IPS-NIHi7 (cell line): ENCODE data around the gene SSH2.

Source experiments
- DNase-seq: peaks from one replicate; pipeline ENCODE4 v3.0.0; 2012; ENCODE audit warnings: mixed read lengths; ENCODE audit errors: extremely low spot score

SSH2 gene

DNA sequence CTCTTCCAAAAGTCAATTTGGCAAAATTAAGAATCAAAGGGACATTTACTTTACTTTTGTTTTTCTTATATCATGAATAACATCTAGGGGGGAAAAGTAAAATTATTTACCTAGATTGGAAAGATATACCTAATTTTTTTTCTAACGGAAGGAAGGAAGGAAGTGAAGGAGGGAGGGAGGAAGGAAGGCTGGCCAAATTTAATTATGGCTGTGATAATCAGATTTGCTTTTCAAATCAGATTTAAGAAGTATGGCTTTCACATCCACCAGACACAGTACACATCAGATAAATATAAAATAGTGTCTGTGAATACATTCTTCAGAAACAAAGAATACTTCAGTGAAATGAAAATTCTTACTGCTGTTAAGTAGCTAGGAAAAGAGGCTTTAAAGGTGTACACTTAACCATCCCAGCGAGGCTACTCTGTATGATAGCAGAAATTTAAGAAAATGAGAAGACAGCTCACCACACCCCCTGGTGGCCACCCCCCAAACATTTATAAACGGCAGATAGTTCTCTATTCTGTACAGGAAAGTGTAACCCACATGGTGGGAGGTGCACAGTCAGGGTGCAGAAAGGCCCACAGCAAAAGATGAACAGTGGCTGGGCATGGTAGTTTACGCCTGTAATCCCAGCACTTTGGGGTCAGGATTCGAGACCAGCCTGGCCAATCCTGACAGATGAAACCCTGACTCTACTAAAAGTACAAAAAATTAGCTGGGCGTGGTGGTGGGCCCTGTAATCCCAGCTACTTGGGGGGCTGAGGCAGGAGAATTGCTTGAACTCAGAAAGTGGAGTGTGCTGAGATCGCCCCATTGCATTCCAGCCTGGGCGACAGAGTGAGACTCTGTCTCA lies 150.8 kb downstream of the SSH2 start:
- peak; percentile 64 for DNase-seq

DNA sequence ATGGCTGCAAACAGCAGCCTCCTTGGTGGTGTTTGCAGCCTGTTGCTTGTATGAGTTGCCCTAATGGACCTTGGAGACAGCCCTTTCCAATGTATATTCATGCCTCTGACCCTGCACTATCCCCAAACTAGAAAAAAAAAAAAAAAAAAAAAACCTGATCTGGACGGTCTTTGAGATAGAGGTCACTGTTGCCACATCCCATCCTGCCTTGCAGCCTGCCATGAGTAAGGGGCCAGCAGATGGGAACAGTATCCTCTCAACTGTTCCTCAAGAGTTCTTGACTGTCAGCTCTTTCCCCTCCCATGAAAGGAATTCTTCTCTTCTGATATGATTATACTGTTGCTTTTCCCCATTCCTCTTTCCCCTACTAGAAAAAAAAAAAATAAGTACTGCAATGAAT lies 152.4 kb downstream of the SSH2 start:
- no peak for DNase-seq

DNA sequence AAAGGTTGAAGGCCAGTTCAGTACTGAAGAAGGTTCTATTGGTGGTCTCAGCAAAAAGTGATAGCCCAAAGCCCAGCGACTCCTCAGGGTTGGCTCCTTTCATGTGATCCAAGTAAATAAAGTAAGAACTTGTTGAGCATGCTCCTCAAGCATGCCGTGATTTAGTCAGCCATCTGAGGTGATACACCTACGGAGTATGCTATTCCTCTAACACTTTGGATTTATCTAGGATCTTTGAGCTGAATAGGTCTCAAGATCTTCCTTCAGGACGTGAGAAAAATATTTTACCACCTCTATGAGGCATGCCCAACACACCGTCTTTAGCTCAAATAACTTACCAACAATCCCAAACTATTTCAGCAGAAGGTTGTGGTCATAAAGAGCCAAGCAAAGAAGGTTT lies 154.0 kb downstream of the SSH2 start:
- DNase-seq, result no peak

DNA sequence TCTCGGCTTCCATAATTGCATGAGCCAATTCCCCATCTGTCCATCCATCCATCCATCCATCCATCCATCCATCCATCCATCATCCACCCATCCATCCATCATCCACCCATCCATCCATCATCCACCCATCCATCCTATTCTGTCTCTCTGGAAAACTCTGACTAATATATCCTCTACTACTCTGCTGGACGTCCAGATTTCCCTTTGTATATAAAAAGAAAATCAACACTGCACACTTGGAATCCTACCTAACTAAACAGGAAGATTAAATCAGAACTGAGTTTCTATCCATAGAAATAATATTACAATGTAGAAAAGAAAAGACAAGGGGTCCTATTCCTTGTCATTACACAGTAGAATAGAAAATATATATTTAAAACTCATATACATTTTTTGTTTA lies 157.0 kb downstream of the SSH2 start:
- DNase-seq, result no peak

DNA sequence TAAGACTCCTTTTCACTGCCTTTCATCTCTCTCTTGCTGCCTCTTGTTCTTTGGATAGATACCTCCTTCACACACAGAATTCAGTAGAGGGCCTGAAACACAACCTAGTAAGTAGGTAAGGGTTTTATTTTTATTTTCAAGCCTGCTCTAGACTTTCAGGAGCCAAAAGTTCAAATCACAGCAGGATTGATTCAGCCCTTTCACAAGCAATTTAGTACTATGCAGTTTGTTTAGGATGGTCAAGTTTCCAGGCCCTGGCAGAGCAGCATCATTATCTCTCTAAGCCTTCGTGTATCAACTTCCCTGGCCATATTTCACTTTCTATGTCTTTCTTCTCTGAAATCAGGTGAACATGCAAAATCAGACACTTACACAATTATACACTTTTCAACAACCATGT lies 158.5 kb downstream of the SSH2 start:
- no peak for DNase-seq

DNA sequence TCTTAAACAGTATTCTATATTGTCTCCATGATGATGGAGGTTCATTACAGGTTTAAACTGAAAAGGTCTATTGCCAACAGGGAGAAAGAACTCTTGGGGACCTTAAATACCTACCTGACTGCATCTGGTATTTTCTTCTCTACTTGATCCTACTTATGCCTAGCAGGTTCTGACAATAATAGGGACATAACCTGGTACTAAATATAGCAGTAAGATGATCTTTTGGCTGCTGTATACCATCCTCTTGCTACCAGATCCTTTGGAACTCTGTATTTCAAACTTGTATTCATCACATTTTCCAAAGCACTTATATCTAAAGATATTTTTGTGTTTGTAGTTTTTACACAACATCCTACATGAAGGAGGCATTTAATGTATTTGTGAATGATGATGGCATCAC lies 160.8 kb downstream of the SSH2 start:
- DNase-seq, result no peak

DNA sequence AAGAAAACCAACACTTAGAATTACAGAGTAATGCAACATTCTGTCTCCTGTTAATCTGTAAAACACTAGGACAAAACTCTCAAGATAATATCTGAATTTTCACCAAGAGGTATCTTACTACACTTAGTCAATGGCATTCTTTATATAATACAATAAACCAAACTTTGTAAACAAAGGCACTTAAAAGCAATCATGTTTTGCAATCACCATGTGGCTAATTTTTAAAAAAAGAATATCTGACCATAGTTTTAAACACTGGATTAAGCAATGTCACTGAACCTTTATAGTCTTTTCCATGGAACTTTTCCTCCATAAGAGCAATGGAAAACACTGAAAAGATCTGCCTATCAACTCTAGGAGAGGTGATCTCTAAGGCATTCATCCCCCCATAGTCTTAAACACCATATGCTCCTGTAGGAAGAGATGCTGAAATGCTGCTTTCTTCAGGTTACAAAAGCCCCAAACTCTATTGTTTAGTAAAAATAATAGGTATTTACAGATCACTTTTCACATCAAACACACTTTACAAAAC lies 163.2 kb downstream of the SSH2 start:
- DNase-seq, result no peak

DNA sequence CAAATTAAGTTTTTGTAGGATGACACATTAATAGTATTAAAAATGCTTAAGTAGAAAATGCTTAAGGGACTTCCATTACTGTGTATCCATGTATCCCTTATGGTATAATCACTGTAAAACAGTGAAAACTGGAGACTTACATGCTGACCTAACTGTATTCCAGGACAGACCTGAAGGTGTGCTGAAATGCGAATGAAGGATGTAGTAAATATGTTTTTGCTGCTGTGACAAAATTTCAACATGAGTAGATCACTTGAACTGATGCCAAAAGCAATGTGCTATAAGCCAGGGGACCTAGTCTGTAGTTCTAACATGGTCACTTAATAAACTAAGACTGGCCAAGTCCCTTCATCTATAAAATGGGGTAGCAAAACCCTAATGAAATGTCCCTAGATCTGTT lies 165.3 kb downstream of the SSH2 start:
- DNase-seq, result no peak

DNA sequence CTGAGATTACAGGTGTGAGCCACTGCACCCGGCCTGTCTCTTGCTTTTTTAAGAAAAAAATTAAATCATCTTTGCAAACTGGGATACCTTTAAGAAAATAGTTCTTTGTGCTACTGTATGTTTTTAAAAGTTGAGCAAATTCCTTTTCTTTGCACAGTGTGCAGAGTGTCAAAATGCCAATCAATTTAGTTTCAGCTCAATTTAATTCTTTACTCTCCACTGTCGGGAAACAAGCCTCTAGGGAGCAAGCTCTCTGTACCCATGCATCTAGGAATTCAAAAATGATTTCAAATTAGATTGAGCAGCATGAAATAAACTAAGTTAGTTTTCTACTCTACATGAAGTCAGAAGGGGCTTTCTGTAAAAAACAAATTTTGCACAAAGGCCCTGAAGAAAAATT lies 165.8 kb downstream of the SSH2 start:
- DNase-seq, result no peak

DNA sequence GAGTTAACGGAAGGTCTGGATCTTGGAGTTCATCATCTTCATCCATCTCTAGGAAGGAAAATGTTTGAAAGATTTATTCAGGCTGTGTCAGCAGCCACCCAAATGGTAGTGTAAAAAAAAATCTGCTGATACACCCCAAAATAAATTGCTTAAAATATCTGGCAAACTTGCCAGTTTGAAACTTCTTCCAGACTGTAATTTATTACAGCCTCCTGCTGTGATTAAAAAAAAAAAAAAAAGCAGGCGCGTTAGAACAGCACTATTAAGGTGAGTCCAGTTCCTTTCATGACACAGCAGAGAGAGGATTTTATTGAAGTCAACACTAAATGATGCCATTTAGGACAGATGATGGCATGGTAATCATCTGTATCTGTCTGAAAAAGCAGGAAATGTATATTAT lies 166.8 kb downstream of the SSH2 start:
- DNase-seq, result no peak

DNA sequence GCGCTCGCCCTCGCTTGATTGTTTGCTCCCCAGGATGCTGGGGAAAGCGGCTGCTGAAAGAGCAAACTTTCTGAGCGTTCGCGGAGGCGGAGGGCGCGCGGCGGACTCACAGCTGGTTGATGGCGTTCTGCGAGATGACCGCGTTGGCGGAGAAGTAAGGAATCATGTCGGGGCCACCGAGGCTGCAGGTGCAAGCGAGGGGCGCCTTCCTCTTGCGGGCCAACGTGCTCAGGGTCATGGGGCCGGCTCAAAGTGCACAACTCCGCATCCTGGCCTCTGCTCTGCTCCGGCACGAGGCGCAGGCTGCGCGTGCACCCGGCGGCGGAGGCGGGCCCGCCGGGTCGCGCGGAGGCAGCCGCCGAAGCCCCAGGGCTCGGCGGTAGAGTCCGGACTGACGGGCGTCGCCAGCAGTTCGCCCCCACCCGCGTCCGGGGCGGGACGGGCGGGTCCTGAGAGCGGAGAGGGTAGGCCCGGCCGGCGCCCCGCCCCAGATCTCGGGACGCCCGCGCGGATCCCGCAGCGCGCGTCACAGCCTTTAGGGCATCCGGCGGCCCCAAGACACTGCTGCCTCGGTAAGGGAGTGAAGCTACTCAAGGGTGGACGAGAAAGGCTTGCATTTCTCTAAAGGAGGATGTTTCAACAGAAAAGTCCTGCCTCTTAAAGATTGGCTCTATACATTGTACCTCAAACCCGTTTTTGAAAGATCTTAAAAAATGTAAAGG lies 168.8 kb downstream of the SSH2 start:
- DNase-seq, result peak; percentile 86

DNA sequence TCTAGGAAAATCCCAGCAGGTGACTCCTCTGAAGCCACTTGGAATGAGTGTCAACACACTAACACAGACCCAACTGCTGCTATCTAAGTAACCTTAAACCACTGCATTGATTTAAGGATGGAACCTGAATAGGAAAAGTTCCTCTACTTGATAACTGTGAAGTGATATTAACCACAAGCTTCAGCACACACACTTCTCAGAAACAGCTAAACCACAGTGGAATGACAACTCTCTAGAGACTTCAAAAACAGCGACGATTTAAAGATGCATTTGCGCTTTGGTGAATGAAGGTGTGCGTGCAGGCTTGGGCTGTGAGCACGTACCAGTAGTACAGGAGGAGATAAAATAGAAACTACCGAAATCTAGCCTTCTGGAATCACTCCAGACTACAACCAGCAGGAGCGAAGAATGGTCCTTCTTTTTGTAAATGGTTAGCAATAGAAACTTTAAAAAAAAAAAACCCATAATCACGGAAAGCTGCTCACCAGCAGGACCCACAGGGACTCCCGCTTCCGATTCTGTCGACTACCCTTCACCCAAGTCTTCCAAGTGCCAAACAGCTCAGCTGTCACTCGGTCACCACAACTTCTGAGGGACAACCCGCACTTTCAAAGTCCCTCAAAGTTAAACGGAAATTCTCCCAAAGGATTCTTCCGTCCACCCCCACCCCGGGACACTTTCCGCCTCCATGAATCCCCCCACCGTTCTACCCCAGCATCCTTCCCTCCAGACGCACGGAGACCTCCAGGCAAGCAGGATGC lies 169.6 kb downstream of the SSH2 start:
- no peak for DNase-seq

DNA sequence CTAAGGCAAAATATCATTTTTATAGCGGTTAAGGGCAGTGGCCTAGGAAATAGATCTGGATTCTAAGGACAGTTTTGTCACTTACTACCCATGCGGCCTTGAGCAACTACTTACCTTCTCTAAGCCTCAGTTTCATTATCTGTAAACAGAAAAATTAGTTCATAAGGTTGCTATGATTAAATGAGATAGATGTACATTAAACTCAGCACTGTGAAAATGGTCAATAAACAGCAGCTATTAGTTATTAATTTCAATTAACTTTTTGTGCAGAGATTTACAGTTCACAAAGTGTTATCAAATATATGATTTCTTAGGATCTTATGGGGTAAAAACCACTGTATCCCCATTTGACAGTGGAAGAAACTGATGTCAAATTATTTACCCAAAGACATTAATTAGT lies 171.8 kb downstream of the SSH2 start:
- no peak for DNase-seq

DNA sequence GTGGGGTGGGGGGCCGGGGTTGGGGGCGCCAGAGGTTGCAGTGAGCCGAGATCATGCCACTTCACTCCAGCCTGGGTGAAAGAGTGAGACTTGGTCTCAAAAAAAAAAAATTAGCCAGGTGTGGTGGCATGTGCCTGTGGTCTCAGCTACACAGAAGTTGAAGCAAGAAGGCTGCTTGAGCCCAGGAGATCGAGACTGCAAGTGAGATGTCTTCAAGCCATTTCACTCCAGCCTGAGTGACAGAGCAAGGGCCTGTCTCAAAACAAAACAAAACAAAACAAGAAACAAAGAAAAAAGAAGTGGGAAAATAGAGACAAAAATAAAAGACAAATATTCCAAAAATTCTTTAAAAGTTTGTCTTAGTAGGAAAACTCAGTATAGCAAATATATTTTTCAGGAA lies 172.2 kb downstream of the SSH2 start:
- no peak for DNase-seq

DNA sequence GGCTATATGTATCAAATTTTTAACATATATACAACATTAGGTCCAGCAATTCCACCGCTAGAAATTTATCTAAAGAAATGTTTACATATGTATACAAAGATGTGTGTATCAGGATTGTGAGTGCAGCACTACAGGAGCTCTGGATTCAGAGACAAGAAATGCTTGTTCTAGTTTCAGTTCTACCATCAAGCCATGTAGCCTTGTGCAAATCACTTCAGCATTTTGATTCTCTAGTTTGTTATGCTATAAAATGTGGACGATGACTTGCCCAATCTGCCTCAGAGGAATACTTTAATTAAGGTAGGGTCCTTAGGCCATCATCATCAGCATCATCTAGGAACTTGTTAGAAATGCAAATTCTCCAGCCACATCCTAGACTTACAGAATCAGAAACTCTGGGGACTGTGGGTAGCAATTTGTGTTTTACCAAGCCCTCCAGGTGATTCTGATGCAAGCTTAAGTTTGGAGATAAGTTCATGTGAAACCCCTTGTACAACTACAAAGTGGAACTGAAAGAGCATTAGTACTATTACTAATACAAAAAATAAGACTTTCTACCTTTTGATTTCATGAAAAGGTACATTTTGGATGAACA lies 176.1 kb downstream of the SSH2 start:
- no peak for DNase-seq

DNA sequence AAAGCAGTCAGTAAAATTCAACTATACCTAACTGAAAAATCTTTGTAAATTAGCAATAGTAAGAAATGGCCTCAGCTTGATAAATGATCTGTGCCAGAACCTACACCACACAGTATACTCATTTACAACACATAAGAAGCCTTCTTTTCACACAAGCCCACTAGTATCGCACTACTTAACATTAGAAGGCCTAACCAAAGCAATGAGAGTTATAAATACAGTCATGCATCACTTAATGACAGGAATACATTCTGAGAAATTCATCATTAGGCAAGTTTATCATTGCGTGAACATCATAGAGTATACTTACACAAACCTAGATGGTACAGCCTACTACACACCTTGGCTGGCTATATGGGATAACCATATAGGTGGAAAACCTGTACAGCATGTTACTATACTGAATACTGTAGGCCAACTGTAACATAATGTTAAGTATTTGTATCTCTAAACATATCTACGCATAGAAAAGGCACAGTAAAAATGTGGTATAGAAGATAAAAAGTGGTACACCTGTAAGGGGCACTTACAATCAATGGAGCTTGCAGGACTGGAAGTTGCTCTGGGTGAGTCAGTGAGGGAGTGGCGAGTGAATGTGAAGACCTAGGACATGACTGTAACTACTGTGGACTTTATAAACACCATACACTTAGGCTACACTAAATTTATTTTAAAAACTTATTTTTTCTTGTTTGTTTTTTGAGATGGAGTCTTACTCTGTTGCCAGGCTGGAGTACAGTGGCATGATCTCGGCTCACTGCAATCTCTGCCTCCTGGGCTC lies 180.8 kb downstream of the SSH2 start:
- no peak for DNase-seq

DNA sequence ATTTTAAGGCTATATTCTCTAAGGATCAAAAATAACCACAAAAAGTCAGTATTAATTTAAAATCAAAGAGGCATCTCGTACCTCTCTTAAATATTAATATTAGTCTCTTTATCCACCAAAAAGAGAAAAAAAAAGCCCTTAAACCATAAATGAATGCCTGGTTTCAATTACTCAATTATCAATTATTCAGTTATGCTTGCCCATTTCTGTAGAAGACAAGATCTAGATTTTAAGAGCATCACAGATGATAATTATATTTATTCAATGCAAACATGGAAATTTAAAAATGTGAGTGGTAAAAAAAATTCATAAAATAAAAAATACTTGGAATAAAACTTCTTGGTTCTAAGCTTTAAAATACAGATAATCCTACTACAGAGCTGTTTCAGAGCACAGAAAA lies 181.6 kb downstream of the SSH2 start:
- no peak for DNase-seq

DNA sequence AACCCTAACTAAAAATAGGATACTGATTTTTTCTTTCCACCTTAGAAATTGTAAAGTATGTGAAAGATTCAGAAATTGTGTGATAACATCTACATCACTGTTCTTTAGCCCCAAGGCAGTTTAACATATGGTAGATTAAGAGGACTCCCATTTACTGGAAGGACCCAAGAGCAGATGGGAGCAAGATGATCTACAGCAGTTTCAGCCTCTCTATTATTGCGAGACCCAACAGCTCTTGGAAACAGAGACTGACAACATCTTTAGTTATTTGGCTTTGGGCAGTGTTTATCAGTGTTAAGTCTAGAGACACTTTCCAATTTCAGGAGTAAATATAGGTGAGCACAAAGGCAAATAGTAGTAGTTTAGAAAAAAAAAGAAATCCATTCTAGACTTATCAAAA lies 182.4 kb downstream of the SSH2 start:
- DNase-seq, result no peak

DNA sequence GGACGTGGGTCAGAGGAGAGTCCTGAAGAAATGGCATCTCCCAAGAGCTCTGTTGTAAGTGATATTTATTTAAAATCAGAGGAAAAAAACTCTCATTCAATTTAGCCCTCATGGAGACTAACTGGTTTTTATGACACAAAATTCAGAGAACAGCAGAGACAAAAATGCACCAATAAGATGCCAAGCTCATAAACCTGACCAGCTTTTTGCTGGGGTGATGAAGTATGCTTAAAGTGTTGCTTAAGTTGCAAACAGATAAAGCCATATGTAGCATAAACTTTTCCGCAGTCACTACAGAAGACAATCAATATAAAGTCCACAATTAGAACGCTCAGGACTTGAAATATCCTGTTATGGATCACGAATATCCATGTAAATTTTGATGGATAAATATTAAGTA lies 183.4 kb downstream of the SSH2 start:
- DNase-seq, result no peak

DNA sequence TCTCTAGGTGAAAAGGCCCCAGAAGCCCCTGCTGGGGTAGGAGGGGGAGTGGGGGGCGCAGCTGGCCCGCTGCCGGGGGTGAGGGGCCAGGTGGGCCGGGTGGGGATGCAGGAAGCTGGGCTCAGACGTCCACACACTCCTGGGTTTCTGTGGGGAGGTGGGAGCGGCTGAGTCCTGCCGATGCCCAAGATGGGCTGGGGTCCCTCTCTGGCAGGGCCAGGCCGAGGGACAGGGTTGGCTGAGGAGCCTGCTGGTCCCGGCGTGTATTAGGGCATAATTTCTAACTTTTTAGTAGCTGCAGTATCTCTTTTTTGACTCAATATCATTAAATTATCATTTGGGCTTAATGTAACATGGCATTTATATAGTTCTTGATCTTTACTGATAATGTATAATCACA lies 185.9 kb downstream of the SSH2 start:
- DNase-seq, result no peak

DNA sequence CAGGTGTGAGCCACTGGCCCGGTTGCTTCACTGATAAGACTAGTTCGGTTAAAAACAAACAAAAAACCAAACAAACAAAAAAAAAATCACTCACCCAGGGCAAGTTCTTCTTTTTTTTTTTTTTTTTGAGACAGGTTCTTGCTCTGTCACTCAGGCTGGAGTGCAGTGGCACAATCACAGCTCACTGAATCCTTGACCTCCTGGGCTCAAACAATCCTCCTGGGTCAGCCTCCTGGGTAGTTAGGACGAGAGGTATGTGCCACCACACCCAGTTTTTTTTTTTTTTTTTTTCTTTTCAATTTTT lies 187.9 kb downstream of the SSH2 start:
- DNase-seq, result no peak
